ENCODE data around the gene SKI.
"Not testable (repeated sequence)": the region's sequence is repeated elsewhere in the genome, so short reads cannot be mapped to it uniquely, and the experiment has no call there.

Gene SKI

GRCh38 chr1:2327841-2328240, 99.7 kb downstream of the SKI start:
- no peak for DNase-seq

GRCh38 chr1:2328676-2329455, 100.7 kb downstream of the SKI start:
- DNase-seq, result no peak

GRCh38 chr1:2330035-2330434, 101.9 kb downstream of the SKI start:
- no peak for DNase-seq

- DNase-seq, result no peak
These were observed 102.5 kb downstream of the SKI start for GRCh38 chr1:2330519-2331199.

GRCh38 chr1:2331200-2331544, 103.1 kb downstream of the SKI start:
- DNase-seq, result no peak

GRCh38 chr1:2331580-2331979, 103.5 kb downstream of the SKI start:
- not testable (repeated sequence) for DNase-seq

- no peak for DNase-seq
These were observed 106.2 kb downstream of the SKI start for GRCh38 chr1:2334366-2334765.

- DNase-seq, result no peak
These were observed 106.9 kb downstream of the SKI start for GRCh38 chr1:2334883-2335534.

GRCh38 chr1:2335721-2336455, 107.8 kb downstream of the SKI start:
- no peak for DNase-seq

- DNase-seq, result no peak
These were observed 108.4 kb downstream of the SKI start for GRCh38 chr1:2336499-2336898.

- no peak for DNase-seq
These were observed 109.0 kb downstream of the SKI start for GRCh38 chr1:2337081-2337480.

- DNase-seq, result no peak
These were observed 109.4 kb downstream of the SKI start for GRCh38 chr1:2337501-2337900.

GRCh38 chr1:2339206-2340085, 111.3 kb downstream of the SKI start:
- no peak for DNase-seq

GRCh38 chr1:2340086-2340917, 112.2 kb downstream of the SKI start:
- DNase-seq, result no peak

GRCh38 chr1:2340918-2341254, 112.8 kb downstream of the SKI start:
- no peak for DNase-seq

- no peak for DNase-seq
These were observed 113.7 kb downstream of the SKI start for GRCh38 chr1:2341706-2342383.

- no peak for DNase-seq
These were observed 114.4 kb downstream of the SKI start for GRCh38 chr1:2342384-2343022.

- no peak for DNase-seq
These were observed 115.2 kb downstream of the SKI start for GRCh38 chr1:2343023-2343935.

GRCh38 chr1:2344121-2344681, 116.1 kb downstream of the SKI start:
- DNase-seq, result no peak
